GF-D8 (cell line): Measurements from ENCODE around the gene PCDHGA3.
"Not testable (repeated sequence)": the region's sequence is repeated elsewhere in the genome, so short reads cannot be mapped to it uniquely, and the experiment has no call there.

Source experiments
- DNase-seq: peaks from one replicate; lab custom pipeline; 2025; lab: John Stamatoyannopoulos, UW

Gene PCDHGA3

GRCh38 chr5:141349917-141350619 is 6.4 kb downstream of the PCDHGA3 start, which contains the start of gene PCDHGB1:
PCDHGB1 (plus strand) TSS chr5:141350099; CDS start chr5:141350261, 162 bp downstream.
- no peak for DNase-seq

DNA sequence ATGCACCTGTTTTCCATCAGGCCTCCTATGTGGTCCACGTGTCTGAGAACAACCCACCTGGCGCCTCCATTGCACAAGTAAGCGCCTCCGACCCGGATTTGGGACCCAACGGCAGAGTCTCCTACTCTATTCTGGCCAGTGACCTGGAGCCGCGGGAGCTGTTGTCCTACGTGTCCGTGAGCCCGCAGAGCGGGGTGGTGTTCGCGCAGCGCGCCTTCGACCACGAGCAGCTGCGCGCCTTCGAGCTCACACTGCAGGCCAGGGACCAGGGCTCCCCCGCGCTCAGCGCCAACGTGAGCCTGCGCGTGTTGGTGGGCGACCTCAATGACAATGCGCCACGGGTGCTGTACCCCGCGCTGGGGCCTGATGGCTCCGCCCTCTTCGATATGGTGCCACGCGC is 8.0 kb downstream of the PCDHGA3 start:
- DNase-seq = no peak

DNA sequence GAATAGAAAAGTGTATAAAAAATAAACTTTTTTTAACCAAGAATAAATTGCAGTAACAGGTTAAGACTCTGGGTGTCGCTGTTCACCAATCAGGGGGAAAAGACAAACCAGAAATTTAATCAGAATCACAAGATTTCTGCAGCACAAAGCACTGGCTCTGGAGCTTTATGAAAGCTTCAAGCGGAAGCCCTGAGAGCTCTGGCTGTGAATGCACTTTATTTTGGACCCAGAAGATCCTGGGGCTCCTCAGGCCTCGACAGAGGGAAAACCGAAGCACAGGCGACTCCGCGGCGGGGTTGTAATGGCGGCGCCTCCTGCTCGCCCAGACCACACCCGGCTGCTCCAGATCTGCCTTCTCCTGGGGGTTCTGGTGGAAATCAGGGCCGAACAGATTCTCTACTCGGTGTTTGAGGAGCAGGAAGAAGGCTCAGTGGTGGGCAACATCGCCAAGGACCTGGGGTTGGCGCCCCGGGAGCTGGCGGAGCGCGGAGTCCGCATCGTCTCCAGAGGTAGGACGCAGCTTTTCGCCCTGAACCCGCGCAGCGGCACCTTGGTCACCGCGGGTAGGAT is 11.4 kb downstream of the PCDHGA3 start, which contains the start of gene PCDHGA4:
TSS of gene PCDHGA4 (plus strand) at position 122 of the 570 bp plus-strand sequence. CDS start at position 209, 87 bp downstream.
- DNase-seq = no peak

DNA sequence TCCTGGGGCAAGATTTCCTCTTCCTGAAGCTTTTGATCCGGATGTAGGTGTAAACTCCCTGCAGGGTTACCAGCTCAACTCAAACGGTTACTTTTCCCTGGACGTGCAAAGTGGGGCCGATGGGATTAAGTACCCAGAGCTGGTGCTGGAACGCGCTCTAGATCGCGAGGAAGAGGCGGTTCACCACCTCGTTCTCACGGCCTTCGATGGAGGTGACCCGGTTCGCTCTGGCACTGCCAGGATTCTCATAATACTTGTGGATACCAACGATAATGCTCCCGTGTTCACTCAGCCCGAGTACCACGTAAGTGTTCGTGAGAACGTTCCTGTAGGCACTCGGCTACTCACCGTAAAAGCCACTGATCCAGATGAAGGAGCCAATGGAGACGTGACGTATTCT is 12.0 kb downstream of the PCDHGA3 start:
- DNase-seq = no peak

DNA sequence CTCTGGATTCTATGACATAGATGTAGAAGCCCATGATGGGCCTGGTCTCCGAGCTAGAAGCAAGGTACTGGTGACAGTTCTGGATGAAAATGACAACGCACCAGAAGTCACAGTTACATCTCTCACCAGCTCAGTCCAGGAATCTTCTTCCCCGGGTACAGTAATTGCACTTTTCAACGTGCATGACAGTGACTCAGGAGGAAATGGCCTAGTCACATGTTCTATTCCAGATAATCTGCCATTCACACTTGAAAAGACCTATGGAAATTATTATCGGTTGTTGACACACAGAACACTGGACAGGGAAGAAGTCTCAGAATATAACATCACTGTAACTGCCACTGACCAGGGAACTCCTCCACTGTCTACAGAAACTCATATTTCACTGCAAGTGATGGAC is 12.5 kb downstream of the PCDHGA3 start:
- DNase-seq = no peak

- no peak for DNase-seq
Observed at GRCh38 chr5:141356950-141357349, 13.3 kb downstream of the PCDHGA3 start.

DNA sequence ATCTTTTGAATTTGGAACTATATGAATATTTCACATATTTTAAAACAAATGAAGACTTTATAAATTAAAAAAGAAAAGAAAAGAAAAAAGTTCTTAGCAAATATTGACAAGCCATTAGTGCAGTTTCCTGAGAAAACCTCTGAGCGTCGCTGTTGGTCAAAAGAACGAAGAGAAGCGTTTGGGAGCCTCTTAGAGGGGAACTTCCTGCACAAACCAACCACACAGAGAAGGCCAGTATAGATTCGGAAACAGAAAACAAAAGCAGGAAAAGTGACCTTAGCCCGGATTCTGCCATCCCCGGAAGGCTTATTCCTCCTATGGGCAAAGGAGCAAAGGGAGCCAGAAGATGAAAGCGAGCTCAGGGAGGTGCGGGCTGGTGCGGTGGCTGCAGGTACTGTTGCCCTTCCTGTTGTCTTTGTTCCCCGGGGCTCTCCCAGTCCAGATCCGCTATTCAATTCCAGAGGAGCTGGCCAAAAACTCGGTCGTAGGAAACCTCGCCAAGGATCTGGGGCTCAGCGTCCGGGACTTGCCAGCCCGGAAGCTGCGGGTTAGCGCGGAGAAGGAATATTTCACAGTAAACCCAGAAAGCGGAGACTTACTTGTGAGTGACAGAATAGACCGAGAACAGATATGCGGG is 16.3 kb downstream of the PCDHGA3 start, which contains the start of gene PCDHGB2:
TSS of gene PCDHGB2 (plus strand) at position 205 of the 637 bp plus-strand sequence. CDS start at position 347, 142 bp downstream.
- DNase-seq = peak; percentile 3

- DNase-seq = no peak
Observed at GRCh38 chr5:141360685-141361084, 17.1 kb downstream of the PCDHGA3 start.

- no peak for DNase-seq
Observed at GRCh38 chr5:141362719-141363118, 19.1 kb downstream of the PCDHGA3 start.

GRCh38 chr5:141363952-141364660 is 20.5 kb downstream of the PCDHGA3 start, which contains the start of gene PCDHGA5:
PCDHGA5 (plus strand) TSS chr5:141364162; CDS start chr5:141364331, 169 bp downstream.
- no peak for DNase-seq

GRCh38 chr5:141366016-141366896 is 22.6 kb downstream of the PCDHGA3 start:
- DNase-seq = no peak

DNA sequence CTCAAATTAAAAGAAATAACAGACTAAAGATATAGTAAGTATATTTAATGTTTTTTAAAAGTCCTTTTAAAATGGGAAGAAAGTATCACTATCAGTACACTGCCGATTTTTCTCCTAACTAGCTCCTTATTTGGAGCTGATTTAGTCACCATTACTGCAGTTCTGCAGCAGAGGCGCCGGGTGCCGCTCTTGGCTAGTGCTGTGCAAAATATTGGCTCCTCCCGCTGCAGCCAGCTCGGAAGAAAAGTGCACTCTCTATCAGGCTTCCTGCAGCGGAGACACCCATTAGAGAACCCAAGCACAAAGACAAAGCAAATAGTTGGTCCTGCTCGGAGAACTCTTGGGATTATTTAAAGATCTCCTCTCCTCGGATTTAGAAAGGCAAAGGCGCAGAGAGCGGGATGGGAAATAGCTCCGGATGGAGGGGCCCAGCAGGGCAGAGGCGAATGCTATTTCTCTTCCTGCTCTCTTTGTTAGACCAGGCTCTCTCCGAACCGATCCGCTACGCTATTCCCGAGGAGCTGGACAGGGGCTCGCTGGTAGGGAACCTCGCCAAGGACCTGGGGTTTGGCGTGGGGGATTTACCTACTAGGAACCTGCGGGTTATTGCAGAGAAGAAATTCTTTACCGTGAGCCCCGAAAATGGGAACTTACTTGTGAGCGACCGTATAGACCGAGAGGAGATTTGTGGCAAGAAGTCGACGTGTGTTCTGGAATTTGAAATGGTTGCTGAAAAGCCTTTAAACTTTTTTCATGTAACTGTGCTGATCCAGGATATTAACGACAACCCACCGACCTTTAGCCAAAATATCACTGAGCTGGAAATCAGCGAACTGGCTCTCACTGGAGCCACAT is 26.6 kb downstream of the PCDHGA3 start, which contains the start of gene PCDHGB3:
TSS of gene PCDHGB3 (plus strand) at position 249 of the 855 bp plus-strand sequence. CDS start at position 402, 153 bp downstream.
- DNase-seq = no peak

DNA sequence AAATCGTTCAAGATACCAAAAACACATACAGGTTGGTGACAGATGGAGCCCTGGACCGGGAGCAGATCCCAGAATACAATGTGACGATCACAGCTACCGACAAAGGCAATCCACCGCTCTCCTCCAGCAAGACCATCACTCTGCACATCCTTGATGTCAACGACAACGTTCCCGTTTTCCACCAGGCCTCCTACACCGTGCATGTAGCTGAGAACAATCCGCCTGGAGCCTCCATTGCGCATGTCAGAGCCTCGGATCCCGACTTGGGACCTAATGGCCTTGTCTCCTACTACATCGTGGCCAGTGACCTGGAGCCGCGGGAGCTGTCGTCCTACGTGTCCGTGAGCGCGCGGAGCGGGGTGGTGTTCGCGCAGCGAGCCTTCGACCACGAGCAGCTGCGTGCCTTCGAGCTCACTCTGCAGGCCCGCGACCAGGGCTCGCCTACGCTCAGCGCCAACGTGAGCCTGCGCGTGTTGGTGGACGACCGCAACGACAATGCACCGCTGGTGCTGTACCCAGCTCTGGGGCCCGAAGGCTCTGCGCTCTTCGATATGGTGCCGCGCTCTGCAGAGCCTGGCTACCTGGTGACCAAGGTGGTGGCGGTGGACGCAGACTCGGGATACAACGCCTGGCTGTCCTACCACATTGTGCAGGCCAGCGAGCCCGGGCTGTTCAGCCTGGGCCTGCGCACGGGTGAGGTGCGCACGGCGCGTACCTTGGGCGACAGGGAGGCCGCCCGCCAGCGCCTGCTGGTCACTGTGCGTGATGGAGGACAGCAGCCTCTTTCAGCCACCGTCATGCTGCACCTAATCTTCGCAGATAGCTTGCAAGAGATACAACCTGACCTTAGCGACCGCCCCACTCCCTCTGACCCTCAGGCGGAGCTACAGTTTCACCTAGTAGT is 28.2 kb downstream of the PCDHGA3 start:
- DNase-seq = no peak

GRCh38 chr5:141373673-141374317 is 30.2 kb downstream of the PCDHGA3 start, which contains the start of gene PCDHGA6:
PCDHGA6 (plus strand) TSS chr5:141373891; CDS start chr5:141374084, 193 bp downstream.
- no peak for DNase-seq

DNA sequence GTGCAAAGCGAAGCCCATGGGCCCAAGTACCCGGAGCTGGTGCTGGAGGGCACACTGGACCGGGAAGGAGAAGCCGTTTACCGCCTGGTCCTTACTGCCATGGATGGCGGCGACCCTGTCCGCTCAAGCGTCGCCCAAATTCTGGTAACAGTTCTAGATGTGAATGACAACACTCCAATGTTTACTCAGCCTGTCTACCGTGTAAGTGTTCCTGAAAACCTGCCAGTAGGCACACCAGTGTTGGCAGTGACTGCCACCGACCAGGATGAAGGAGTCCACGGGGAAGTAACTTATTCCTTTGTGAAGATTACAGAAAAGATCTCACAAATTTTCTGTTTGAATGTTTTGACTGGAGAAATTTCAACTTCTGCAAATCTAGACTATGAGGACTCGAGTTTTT is 31.0 kb downstream of the PCDHGA3 start:
- DNase-seq = no peak

GRCh38 chr5:141375444-141376155 is 32.0 kb downstream of the PCDHGA3 start:
- not testable (repeated sequence) for DNase-seq

GRCh38 chr5:141382469-141383294 is 39.1 kb downstream of the PCDHGA3 start, which contains the start of gene PCDHGA7:
PCDHGA7 (plus strand) TSS chr5:141382742; CDS start chr5:141382900, 158 bp downstream.
- DNase-seq = no peak
